Measurements from ENCODE around the gene JMJD8. TPM values are rescaled to one million over a fixed set of nuclear protein-coding genes. Genes with fewer than 3 reads are reported as not detected.

The JMJD8 gene
- total RNA-seq, 1 donor from 2014 or later: 41.2 TPM

GRCh38 chr16:667780-668518, 16.2 kb downstream of the JMJD8 start, which contains the start of gene RHOT2:
Gene RHOT2, plus strand, starts transcription at chr16:668132. Its CDS starts 68 bp downstream, at chr16:668200.
- intact Hi-C loops (cut with micrococcal nuclease): loop anchor here (1.0 to 10.0 kb wide), 6 partner anchors 11 to 283 kb away; partner anchors contain the start of genes CAPN15, JMJD8, PGAP6 and WDR90

- intact Hi-C loops (cut with micrococcal nuclease): loop anchor here (5.0 to 10.0 kb wide), 2 partner anchors 140 to 282 kb away; partner anchors contain the start of genes CAPN15 and PGAP6
Observed at GRCh38 chr16:667113-667779, 16.9 kb downstream of the JMJD8 start.

- intact Hi-C loops (cut with micrococcal nuclease): loop anchor here (5.0 to 10.0 kb wide), 2 partner anchors 139 to 282 kb away; partner anchors contain the start of genes CAPN15 and PGAP6
Observed at GRCh38 chr16:666572-666971, 17.6 kb downstream of the JMJD8 start.

GRCh38 chr16:662597-662996, 21.5 kb downstream of the JMJD8 start:
- intact Hi-C loops (cut with micrococcal nuclease): loop anchor here (10.0 kb wide), 1 partner anchor 278 kb away; the partner anchor contains the start of gene PGAP6

- intact Hi-C loops (cut with micrococcal nuclease): loop anchor here (10.0 kb wide), 1 partner anchor 277 kb away; the partner anchor contains the start of gene PGAP6
Observed at GRCh38 chr16:662095-662494, 22.0 kb downstream of the JMJD8 start.

GRCh38 chr16:661184-661821, 22.8 kb downstream of the JMJD8 start:
- intact Hi-C loops (cut with micrococcal nuclease): loop anchor here (2.0 to 10.0 kb wide), 2 partner anchors 73 to 277 kb away; partner anchors contain the start of gene PGAP6

- intact Hi-C loops (cut with micrococcal nuclease): loop anchor here (1.0 to 10.0 kb wide), 4 partner anchors 19 to 276 kb away; partner anchors contain the start of gene PGAP6
Observed at GRCh38 chr16:660459-661183, 23.5 kb downstream of the JMJD8 start.

- intact Hi-C loops (cut with micrococcal nuclease): loop anchor here (1.0 to 10.0 kb wide), 4 partner anchors 19 to 275 kb away; partner anchors contain the start of gene PGAP6
Observed at GRCh38 chr16:660132-660458, 24.0 kb downstream of the JMJD8 start.

GRCh38 chr16:659618-660017, 24.5 kb downstream of the JMJD8 start:
- intact Hi-C loops (cut with micrococcal nuclease): loop anchor here (1.0 to 10.0 kb wide), 4 partner anchors 20 to 275 kb away; partner anchors contain the start of gene PGAP6

GRCh38 chr16:658679-659571, 25.2 kb downstream of the JMJD8 start:
- intact Hi-C loops (cut with micrococcal nuclease): no loop called here

GRCh38 chr16:657487-657886, 26.6 kb downstream of the JMJD8 start:
- intact Hi-C loops (cut with micrococcal nuclease): no loop called here

- intact Hi-C loops (cut with micrococcal nuclease): no loop called here
Observed at GRCh38 chr16:654034-654433, 30.1 kb downstream of the JMJD8 start.

- intact Hi-C loops (cut with micrococcal nuclease): no loop called here
Observed at GRCh38 chr16:652454-653305, 31.5 kb downstream of the JMJD8 start.

GRCh38 chr16:651844-652243, 32.3 kb downstream of the JMJD8 start:
- intact Hi-C loops (cut with micrococcal nuclease): no loop called here

- intact Hi-C loops (cut with micrococcal nuclease): loop anchor here (1.0 kb wide), 5 partner anchors 8 to 35 kb away; partner anchors contain the start of genes JMJD8, MCRIP2, METTL26 and RHOT2
Observed at GRCh38 chr16:649631-650030, 34.5 kb downstream of the JMJD8 start.

GRCh38 chr16:648781-649589, 35.1 kb downstream of the JMJD8 start, which contains the start of gene WDR90:
Gene WDR90, plus strand, starts transcription at chr16:649365. Its CDS starts 52 bp downstream, at chr16:649417.
- intact Hi-C loops (cut with micrococcal nuclease): loop anchor here (1.0 kb wide), 5 partner anchors 8 to 35 kb away; partner anchors contain the start of genes JMJD8, MCRIP2, METTL26 and RHOT2

- intact Hi-C loops (cut with micrococcal nuclease): no loop called here
Observed at GRCh38 chr16:648071-648780, 35.9 kb downstream of the JMJD8 start.
